BJ (cell line): ENCODE measurements around the gene DCHS2. TPM values are rescaled to one million over a fixed set of nuclear protein-coding genes. Genes with fewer than 3 reads are reported as not detected.
A peak's percentile ranks its signal among the peaks of the same experiment; 100 is the strongest.

Experiments
- CTCF ChIA-PET: fragments of 350-600 bp; formaldehyde crosslinking; extraction: SDS; loops from one replicate; lab custom pipeline; 2021; ENCODE audit warnings: antibody characterized with exemption, inconsistent platforms; lab: Yijun Ruan, JAX
- POLR2A ChIA-PET: fragments of 300-600 bp; sonication (Branson Sonifier 250); formaldehyde crosslinking; extraction: SDS; loops from one replicate; lab custom pipeline; 2021; ENCODE audit warnings: antibody characterized with exemption; lab: Charles Lee
- DNase-seq: peaks from one replicate; pipeline ENCODE4 v3.0.0-alpha.2; 2011; ENCODE audit warnings: low read depth
- H3K27me3 ChIP-seq: 2 replicates; pipeline ENCODE4 v1.6.0; 2011; ENCODE audit warnings: low read length; ENCODE audit not compliant: control insufficient read depth, insufficient read depth
- H3K36me3 ChIP-seq: 2 replicates; pipeline ENCODE4 v1.5.1; 2011; ENCODE audit warnings: low read length; ENCODE audit not compliant: control insufficient read depth, insufficient read depth
- H3K4me3 ChIP-seq: 2 replicates; pipeline ENCODE4 v1.5.1; 2011; ENCODE audit warnings: low read depth, mild to moderate bottlenecking, control low read depth, low read length
- polyA plus RNA-seq: library from polyadenylated mRNA; depleted of rRNA; stranded (reverse); fragments of >200 nt; gene quantifications from 2 replicates; pipeline ENCODE4 v1.2.3, GENCODE V29; 2011
- TF ChIP-seq, protein P1 (sequence below): IDR thresholded peaks from 2 replicates; pipeline ENCODE4 v1.5.1; 2011; ENCODE audit warnings: low read depth, mild to moderate bottlenecking, control low read depth, inconsistent platforms, low read length, moderate library complexity; ENCODE audit not compliant: insufficient read depth

The DCHS2 gene
- polyA plus RNA-seq, 1 experiment = not detected

- ChIA-PET CTCF (interaction anchor here (0.8 to 1.4 kb wide), 3 partner anchors 173 to 535 kb away, joined by 3 to 5 read pairs (median 5); no protein-coding TSS in a partner anchor), POLR2A (no interaction called here)
- Histone ChIP-seq H3K36me3 (no peaks in the 10 kb centered on the region), H3K27me3 (peaks cover 2% of the 10 kb centered on the region; the same call in 1 of the 2 replicates), H3K4me3 (no peak overlapping the region)
- peak; percentile 12 for DNase-seq
- TF ChIP-seq, protein P1, sequence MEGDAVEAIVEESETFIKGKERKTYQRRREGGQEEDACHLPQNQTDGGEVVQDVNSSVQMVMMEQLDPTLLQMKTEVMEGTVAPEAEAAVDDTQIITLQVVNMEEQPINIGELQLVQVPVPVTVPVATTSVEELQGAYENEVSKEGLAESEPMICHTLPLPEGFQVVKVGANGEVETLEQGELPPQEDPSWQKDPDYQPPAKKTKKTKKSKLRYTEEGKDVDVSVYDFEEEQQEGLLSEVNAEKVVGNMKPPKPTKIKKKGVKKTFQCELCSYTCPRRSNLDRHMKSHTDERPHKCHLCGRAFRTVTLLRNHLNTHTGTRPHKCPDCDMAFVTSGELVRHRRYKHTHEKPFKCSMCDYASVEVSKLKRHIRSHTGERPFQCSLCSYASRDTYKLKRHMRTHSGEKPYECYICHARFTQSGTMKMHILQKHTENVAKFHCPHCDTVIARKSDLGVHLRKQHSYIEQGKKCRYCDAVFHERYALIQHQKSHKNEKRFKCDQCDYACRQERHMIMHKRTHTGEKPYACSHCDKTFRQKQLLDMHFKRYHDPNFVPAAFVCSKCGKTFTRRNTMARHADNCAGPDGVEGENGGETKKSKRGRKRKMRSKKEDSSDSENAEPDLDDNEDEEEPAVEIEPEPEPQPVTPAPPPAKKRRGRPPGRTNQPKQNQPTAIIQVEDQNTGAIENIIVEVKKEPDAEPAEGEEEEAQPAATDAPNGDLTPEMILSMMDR = no peak
Observed at GRCh38 chr4:154329939-154330338, 161.7 kb downstream of the DCHS2 start.

GRCh38 chr4:154329268-154329868 is 162.2 kb downstream of the DCHS2 start:
- ChIA-PET CTCF (interaction anchor here (0.9 to 1.9 kb wide), 3 partner anchors 174 to 402 kb away, joined by 3 to 5 read pairs (median 5); no protein-coding TSS in a partner anchor), POLR2A (no interaction called here)
- TF ChIP-seq, protein P1 = peak; percentile 30
- no peak overlapping the region for H3K4me3 ChIP-seq
- H3K27me3 ChIP-seq = peaks cover 2% of the 10 kb centered on the region; the same call in 1 of the 2 replicates
- no peaks in the 10 kb centered on the region for H3K36me3 ChIP-seq
- DNase-seq = no peak

DNA sequence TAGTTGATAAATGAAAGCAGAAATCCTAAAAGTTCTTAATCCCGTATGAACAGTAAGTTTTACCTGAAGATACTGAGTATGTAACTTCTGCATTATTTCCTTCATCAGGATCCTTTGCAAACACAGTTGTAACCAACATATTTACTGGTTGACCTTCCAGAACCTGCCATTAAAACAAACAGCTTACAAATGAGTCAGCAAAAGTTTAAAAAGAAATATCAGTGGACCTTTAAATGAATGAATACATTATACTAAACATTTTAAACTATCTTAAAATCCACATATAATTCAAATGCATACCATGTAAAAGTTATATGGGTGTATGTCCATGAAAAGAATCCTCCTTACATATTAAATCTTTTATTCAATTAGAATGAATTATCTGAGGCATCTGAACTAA is 163.6 kb downstream of the DCHS2 start:
- Histone ChIP-seq H3K4me3 (no peak overlapping the region), H3K36me3 (no peaks in the 10 kb centered on the region), H3K27me3 (peaks cover 2% of the 10 kb centered on the region; the same call in 1 of the 2 replicates)
- no peak for DNase-seq
- ChIA-PET CTCF (interaction anchor here (1.9 kb wide), 1 partner anchor 178 kb away, joined by 5 read pairs; no protein-coding TSS in a partner anchor), POLR2A (no interaction called here)
- TF ChIP-seq, protein P1 = no peak

GRCh38 chr4:154320521-154320920 is 171.1 kb downstream of the DCHS2 start:
- DNase-seq = no peak
- Histone ChIP-seq H3K4me3 (no peak overlapping the region), H3K36me3 (no peaks in the 10 kb centered on the region), H3K27me3 (no peaks in the 10 kb centered on the region)
- ChIA-PET CTCF (interaction anchor here (1.0 kb wide), 1 partner anchor 535 kb away, joined by 3 read pairs; no protein-coding TSS in a partner anchor), POLR2A (no interaction called here)
- TF ChIP-seq, protein P1 = no peak

DNA sequence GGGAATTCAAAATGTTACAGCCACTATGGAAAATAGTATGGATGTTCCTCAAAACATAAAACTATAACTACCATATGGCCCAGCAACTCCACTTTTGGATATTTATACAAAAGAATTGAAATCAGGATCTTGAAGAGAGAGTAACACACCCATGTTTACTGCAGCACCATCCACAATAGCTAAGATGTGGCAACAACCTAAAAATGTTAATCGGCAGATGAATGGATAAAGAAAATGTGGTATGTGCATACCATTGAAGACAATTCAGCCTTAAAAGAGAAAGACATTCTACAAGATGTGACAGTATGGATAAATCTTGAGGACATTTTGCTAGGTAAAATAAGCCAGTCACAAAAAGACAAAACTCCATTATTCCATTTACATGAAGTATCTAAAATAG is 171.9 kb downstream of the DCHS2 start:
- TF ChIP-seq, protein P1 = no peak
- H3K27me3 ChIP-seq = no peaks in the 10 kb centered on the region
- ChIA-PET POLR2A (no interaction called here), CTCF (no interaction called here)
- no peak for DNase-seq
- no peak overlapping the region for H3K4me3 ChIP-seq
- no peaks in the 10 kb centered on the region for H3K36me3 ChIP-seq
